Measurements from ENCODE around the gene SVIL.
"Not testable (repeated sequence)": the region's sequence is repeated elsewhere in the genome, so short reads cannot be mapped to it uniquely, and the experiment has no call there.

The SVIL gene

DNA sequence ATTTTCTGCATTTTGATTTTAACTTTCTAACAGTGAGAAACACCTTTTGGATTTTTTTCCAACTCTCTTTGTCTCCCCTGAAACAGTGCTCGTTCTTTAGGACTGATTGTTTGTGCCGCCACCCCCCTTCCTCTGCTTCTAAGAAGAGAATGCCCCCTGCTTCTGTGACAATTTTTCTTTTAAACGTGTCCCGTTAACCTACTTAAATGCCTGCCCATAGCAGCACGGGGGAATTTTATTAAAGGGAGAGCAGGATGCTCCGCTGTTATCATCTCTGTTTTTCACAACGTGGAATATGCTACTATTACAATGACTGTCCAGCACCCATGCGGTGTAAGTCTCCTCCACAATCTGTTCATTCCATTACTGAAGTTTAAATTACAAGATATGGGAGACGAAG, 67.8 kb downstream of the SVIL start:
- no peak for DNase-seq

DNA sequence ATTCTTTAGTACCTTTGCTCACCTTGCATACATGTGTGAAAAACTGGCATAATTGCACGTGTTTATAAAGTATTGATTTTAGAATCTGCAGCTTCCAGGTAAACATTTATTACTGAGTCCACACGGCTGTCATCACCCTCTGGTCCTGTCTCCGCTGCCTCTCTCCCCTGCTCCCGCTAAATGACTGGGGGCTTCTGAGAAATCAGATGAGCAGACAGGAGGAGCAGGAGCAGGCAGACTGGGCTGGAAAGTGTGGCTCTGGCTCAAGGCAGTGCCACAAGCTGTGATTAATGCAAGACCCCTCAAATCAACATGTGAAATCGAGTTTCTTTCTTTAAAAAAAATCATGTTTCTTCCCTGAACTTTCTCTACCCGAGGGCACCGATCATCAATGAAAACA, 68.6 kb downstream of the SVIL start:
- DNase-seq = not testable (repeated sequence)

DNA sequence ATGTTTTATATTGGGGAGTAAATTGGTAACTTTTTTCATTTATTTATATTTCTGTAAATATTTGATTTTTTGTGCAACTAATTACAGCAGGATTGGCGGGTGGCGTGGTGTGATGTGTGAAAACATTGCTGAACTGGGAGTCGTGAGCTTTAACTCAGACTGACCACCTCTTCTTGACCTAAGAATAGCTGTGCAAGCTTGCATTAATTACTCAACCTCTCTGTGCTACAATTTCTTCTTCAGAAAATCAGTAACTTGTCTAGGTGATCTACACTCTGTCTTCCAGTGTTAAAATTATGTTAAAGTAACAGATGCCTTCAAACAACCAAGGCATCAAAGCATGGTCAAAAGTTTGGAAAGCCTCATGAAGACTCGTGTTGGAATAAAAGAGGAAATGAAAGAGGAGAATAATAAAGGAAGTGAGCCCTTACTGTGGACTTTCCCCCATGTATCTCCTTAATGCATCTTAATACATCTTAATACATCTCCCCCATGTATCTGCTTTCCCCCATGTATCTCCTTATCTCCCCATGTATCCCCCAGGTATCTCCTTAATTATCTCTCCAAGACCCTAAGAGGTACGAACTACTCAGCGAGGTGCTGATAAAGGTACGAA, 71.2 kb downstream of the SVIL start:
- DNase-seq = no peak

DNA sequence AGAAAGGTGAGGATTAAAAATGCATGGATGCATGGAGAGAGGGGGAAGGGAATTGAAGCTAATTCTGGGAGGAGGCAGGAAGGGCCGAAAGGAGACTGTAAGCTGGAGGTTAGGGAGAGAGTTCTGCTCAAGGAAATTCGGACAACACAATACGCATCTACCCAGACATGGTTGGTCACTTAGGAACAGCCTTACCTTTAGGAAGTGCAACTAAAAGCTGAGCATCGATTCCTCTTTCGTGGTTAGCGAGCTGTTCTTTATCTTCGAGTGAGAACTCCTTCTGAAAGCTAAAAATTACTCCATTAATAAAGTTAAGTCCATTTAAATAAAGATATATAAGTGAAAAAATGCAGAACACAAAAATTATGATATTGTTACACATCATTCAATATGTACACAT, 71.8 kb downstream of the SVIL start:
- not testable (repeated sequence) for DNase-seq

DNA sequence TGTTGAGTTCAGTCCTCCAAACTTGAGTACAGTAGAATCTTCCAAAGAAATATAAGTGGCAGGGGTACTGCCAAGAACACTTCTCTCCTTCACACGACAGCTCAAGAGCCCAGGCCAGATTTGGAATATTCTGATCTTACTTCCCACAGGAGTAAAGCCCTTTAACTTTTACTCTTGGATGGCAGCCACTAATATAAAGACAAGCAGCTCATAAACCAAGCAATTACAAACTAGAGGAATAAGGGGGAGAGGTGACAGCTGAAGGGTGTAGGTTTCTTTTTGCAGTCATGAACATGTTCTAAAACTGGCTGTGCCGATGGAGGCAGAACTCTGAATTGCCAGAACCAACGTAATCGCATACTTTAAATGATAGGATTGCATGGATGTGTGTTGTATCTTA, 74.8 kb downstream of the SVIL start:
- no peak for DNase-seq

DNA sequence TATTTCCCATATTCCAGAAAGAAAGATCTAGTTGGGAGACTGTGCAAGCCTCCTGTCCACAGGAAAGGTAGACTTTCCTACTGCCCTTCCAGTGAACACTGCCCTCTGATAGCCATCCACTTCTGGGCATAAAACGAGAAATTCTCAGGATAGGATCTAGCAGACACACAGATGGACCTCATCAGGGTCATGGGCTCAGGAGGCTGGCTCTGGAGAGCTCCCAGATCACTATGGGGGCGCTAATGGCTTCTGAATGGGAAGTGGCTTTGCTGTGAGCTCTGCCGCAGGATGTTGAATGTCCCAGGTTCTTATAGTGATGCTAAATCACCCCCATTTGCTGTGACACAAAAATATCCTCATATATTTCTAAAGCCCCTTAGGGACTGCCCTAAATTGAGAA, 77.1 kb downstream of the SVIL start:
- DNase-seq = no peak

DNA sequence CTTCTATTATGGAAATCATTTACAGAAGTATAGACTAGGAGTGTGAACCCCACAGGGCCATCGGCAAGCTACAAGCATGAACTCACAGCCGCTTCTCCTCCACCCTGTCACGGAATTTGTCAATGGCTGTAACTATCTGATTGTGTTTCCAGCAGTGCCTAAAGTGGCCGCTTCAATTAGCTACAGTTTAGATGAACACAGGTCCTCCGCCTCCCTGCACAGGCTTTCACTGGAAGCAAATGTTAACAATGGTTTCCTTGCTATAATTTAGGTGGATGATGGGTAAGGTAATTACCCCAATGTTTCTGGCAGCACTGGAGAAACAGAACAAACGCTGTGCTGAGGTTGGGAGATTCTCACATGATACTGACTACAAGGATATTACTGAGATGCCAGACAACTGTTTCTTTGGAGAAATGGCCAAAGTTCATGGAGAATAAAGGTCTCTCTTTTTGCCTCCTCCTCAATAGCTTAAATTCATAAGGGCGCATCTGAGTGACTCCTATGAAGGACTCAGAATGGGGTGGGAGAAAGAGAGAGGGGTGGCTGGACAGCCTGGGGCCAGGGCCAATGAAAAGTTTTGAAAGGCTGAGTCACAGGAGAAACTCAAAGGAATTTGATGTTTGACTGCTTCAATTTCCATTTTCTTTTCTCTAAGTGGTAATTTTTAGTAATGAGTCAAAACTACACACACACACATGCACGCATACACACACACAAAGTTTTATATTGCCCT, 78.9 kb downstream of the SVIL start:
- DNase-seq = no peak

DNA sequence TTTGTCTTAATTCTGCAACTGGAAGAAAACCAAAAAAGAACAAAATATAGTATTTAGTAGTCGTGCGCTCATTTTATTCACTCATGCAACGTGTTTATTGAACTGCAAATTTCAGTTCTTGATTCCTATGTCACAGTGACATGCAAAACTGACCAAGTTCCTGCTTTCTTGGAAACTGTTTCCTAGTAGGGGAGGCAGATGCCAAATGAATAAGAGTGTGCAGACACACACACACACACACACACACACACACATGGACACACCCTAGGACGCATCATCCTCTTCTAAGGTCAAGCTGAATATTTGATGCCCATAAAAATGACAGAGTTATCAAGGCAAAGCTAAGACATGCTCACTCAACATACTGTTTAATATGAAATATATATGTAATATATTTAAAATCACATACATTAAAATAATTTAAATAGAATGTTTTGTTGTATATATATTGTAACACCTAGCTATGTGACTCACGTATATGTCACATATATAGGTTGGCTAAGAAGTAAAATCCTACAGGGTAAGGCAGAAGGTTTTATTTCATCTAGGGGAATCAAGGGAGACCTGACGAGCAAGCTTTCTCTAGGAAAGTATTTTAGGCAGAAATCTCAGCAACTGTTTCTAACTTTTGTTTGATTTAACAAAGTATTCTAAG, 79.6 kb downstream of the SVIL start:
- DNase-seq = no peak

DNA sequence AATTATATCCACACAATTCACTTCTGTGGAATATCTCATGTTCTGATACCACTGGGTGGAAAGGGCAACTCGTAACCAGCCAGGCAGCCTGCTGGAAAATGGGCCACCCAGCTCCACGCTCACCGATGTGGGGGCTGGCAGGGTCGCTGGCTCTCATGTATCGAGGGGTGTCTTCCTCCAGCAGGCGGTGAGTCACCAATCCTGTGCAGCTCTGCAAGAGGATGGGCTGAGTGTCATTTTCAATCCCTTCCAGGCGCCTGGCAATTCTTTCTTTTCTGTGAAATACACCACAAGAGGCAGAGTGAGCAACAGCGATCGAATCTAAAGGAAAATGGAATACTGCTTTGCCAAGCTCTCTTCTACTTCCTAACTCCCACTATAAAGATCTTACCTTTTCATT, 80.1 kb downstream of the SVIL start:
- DNase-seq = no peak

DNA sequence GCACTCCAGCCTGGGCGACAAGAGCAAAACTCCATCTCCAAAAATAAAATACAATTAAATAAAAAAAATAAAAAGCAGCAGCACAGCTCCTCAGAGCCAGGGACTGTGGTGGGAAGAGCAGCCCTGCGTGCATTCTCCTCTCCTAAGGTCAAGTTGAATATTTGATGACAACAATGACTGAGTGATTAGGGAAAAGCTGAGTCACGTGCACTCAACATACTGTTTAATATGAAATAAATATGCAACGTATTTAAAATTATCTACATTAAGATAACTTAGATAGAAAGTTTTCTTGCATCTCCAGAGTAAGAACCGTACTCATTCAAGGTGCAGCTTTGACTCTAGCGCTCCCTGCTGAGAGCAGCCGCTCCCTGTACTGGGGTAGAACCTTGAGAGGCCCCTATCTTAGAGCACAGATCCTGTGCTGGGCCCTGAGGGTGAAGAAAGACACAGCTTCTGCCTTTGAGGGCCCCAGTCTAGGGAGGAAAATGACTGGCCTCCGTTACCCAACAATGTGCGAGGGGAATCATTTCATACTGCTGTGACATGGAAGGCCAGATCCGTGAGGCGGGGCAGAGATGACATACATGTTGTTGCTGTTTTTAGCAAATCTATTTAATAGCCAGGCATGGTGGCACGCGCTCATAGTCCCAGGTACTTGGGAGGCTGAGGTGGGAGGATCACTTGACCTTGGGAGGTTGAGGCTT, 81.1 kb downstream of the SVIL start:
- no peak for DNase-seq

DNA sequence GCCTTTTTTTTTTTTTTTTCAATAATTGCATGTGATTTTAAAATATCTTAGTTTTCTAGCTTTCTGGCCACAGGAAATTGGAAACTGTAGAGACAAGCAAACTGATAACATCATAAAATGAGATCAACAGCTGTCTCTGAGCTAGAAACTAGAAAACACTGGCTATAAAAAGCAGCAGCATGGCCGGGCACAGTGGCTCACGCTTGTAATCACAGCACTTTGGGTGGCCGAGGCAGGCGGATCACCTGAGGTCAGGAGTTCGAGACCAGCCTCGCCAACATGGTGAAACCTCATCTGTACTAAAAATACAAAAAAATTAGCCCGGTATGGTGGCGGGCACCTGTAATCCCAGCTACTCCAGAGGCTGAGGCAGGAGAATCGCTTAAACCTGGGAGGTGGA, 81.7 kb downstream of the SVIL start:
- not testable (repeated sequence) for DNase-seq

DNA sequence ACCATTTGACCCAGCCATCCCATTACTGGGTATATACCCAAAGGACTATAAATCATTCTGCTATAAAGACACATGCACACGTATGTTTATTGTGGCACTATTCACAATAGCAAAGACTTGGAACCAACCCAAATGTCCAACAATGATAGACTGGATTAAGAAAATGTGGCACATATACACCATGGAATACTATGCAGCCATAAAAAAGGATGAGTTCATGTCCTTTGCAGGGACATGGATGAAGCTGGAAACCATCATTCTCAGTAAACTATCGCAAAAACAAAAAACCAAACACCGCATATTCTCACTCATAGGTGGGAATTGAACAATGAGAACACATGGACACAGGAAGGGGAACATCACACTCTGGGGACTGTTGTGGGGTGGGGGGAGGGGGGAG, 85.3 kb downstream of the SVIL start:
- not testable (repeated sequence) for DNase-seq

DNA sequence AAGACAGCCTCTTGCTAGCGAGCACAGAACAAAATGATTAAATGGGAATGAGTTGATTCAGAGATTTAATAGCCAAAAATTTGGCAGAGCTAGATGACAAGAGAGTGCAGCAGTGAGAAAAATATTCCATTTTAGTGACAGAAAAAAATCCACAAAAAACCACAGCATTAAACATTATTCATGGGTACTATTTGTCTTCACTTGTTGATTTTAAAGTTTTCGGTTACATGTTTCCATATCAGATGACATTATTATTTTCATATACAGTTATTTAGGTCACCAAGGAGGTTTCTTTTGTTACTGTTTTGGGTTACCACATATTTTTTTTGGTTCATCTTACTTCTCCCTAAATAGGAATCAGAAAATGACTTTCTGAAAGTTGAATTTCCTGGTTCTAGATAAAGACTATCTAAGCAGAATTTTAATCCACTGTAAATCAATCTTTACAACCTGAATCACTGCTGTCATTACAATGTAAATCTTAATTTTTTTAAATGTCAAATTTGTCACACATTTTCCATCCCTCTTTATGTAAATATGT, 87.9 kb downstream of the SVIL start:
- DNase-seq = no peak

DNA sequence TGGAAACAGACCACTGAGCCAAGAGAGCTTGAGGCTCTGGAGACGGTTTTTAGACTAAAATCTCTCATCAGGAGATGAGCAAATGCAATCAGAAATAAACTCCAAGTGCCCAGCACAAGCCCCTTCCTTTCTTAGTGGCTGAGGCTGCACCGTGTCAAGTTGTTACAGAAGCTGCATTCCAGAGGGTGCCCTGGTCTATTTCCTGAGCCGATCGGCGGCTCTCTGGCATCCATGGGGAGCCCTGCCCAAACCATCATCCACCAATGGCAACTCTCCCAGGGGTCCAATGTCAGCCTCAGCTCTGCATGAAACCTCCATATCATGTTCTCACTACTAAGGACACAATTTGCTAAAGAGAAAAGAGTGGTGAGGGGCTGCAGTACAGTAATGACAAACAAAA, 89.6 kb downstream of the SVIL start:
- DNase-seq = no peak

DNA sequence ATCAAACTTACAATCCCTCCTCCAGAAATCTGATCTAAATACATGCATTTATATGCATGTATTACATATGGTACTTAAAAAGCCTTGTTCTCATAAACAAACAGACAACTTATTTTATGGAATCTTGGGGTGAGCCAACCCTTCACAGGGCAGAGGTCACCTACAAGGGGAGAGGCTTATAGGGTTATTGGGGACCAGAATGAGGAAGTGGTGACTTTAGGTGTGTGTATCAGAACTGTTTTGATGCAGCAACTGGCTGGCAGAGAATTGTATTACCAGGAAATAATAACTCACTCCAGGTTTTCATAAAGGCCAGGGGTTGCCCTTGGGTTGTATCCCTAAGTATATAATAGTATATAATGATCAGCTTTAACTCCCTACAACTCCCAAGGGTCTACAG, 91.1 kb downstream of the SVIL start:
- no peak for DNase-seq

DNA sequence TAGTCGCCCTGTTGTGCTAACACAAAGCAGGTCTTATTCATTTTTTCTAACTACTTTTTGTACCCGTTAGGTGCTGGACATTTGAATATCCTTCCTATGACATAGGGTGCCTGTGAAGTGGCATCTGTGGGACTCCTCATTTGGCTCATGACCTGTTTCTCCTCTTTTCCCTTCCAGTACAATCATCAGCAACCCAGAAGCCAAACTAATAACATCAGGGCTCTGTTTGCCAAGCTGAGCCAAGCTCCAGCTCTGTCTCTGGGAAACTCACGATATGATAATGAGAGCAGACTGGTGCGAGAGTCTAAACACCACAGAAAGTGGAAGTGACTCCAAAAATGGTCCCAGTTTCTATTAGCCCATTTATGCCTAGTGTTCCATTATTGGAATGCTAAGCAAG, 92.0 kb downstream of the SVIL start:
- DNase-seq = no peak

DNA sequence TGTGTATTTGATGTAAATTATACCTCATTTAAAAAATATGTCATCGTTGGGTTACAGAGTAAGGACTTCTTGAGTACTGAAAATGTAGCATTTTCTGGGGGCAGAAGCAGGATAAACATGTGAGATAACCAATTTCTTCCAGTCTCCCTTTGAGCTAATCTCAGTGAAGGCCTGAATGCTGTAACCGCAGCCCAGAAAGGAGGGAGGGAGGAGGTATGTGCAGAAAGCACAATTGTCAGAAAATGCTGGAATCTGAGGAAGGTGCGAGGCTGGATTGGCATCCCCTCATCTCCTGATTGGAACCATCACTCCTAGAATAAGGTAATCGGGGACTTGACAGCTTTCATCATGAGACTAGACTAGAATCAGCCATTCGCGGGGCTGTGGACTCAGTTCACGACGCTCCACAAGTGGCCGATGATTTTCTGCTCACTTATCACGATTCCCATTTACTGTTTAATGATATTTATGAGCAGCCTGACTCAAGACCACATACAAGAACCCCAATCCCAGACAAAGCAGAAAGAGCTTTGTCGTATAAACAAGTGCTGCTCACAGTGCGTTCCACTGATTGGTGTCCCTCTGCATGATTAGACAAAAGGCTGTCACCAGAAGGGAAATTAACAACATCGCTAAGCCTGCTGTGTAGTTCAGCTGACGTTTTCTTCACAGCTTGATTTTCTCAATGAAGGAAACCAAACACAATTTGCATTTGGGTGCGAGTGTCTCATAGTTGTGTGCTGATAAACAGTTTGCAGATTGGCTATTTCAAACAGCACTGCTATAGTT, 93.2 kb downstream of the SVIL start:
- DNase-seq = no peak

DNA sequence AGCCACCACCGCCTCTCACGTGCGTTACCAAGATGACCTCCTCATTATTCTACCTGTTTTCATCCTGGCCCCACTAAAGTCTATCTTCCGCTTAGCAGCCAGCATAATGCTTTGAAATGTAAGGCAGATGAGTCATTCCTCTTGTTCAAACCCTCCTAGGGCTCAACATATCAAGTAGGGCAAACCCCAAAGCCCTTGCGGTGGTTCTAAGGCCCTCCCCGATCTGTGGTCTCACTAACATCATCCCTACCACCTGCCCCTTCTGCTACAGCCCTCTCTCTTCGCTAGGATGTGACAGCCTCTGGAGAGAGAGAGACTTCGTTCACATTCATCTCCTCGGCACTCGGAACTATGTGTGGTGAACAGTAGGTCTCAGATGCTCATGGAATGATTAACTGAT, 94.8 kb downstream of the SVIL start:
- no peak for DNase-seq

DNA sequence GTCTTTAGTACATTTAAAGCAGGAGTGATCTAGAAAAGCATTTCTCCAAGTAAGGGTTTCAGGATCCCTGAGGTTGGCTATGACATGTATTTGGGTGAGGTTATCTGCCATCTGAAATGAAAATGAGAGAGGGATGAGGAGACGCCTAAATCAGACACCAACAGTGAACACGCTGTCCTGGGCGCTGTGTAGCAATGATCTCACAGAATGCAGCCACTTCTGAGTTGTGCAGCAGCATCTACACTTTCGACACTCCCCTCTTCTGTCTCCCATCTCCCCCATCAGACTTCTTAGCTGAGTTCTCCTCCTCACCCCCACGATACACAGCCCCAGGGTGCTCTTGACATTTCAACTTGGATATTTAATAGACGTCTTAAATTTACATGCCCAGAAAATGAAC, 95.4 kb downstream of the SVIL start:
- DNase-seq = no peak

DNA sequence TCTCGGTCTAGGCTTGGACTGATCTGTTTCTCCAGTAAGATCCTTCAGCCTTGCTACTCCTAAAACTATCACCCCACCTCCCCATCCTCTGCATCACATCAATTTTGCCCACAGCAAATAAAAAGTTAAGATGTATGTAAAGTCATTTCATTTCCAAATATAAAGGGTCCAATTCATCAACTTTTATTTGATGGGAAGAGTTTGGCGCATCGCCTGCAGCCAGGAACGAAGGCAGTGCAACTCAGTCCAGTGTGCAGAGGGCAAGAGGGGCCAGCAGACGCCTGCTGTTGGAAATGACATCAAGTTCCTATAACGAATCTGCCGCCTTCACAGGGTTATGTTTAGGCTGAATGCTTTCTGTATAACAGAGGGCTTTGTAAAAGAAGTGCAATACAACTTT, 97.0 kb downstream of the SVIL start:
- no peak for DNase-seq

DNA sequence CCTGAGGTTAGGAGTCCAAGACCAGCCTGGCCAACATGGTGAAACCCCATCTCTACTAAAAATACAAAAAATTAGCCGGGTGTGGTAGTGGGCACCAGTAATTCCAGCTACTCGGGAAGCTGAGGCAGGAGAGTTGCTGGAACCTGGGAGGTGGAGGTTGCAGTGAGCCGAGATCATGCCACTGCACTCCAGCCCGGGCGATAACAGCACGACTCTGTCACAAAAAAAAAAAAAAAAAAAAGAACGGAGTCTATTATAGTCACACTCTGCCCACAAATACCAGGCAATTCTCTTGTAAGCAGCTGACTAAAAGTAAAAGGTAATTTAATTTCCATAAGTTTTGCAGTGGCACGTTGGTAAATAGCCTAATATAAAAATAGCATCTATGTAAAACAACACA, 98.1 kb downstream of the SVIL start:
- not testable (repeated sequence) for DNase-seq

DNA sequence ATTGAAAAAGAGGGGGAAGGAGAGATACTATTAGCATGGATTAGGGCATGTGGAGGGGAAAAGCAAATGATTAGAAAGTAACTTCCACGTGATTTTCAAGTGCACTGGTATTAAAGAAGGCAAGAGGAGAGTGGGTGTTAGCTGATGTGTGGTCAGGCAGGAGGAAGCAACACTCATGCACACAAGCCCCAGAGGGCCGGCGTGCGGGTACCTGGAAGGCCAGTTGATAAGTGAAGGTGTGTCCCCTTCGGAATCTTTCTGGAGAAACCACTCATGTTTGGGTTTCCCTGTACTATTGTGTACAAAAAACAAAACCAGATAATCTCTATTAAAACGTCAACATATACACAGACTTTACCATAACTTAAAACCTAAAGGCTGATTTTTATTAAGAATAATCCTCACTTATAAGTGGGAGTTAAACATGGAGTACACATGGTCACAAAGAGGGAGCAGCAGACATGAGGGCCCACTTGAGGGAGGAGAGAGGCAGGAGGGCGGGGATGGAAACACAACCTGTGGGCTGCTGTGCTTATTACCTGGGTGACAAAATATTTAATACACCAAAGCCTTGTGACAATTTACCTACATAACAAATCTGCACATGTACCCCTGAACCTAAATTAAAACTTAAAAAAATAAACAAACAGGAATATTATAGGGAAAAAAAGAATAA, 98.9 kb downstream of the SVIL start:
- no peak for DNase-seq

All from activated CD4-positive, alpha-beta T cell treated with anti-CD3 and anti-CD28 coated beads, Interleukin-10, Interleukin-2, amounts not matched to agents 100 ng/mL and 50 ng/mL, durations not matched to agents 16 hours and 8 hours (primary cell).